ENCODE measurements around the gene VEZT.
"Not testable (repeated sequence)": the region's sequence is repeated elsewhere in the genome, so short reads cannot be mapped to it uniquely, and the experiment has no call there.

Gene VEZT

GRCh38 chr12:95237315-95237714 lies 19.7 kb downstream of the VEZT start:
- no peak overlapping the region for H3K4me3 ChIP-seq (ENCODE audit: low read length)
- no peak overlapping the region for H3K9ac ChIP-seq (ENCODE audit: low read length)
- no peak overlapping the region for H3K4ac ChIP-seq (ENCODE audit: low read depth, low read length)
- H3K4me1 ChIP-seq (ENCODE audit: control insufficient read depth, low read depth, low read length), result no peaks in the 10 kb centered on the region
- no peaks in the 10 kb centered on the region for H3K27me3 ChIP-seq (ENCODE audit: insufficient read depth, low read length, poor library complexity)
- H3K79me1 ChIP-seq (ENCODE audit: low read length), result peaks cover 6% of the 10 kb centered on the region
- H2BK15ac ChIP-seq (replicated peaks; ENCODE audit: low read depth), result no peak overlapping the region
- DNase-seq, result no peak
- no peaks in the 10 kb centered on the region for H3K36me3 ChIP-seq (ENCODE audit: control insufficient read depth, insufficient read depth, low read length)
- no peak overlapping the region for H3K18ac ChIP-seq (ENCODE audit: low read length)
- no peak overlapping the region for H2AK5ac ChIP-seq (ENCODE audit: low read length)
- H2BK120ac ChIP-seq (ENCODE audit: low read depth, low read length), result no peak overlapping the region
- H3K23ac ChIP-seq (ENCODE audit: low read length), result no peak overlapping the region
- H4K8ac ChIP-seq (ENCODE audit: low read depth, low read length), result peak overlapping the region; percentile 65
- no CpG with 5 or more reads among the region's 1 CpG for WGBS (ENCODE audit: extremely low coverage, insufficient coverage, low lambda C conversion rate)
- H4K5ac ChIP-seq (ENCODE audit: low read length), result no peak overlapping the region
- H3K27ac ChIP-seq (ENCODE audit: low read depth, low read length), result no peak overlapping the region
- no peak overlapping the region for H2BK5ac ChIP-seq (ENCODE audit: low read length)
- peaks cover 26% of the 10 kb centered on the region for H3K79me2 ChIP-seq (ENCODE audit: control insufficient read depth, insufficient read depth, low read length)
- H3K56ac ChIP-seq (ENCODE audit: low read length), result no peak overlapping the region
- H3K4me2 ChIP-seq (ENCODE audit: low read length), result no peak overlapping the region

GRCh38 chr12:95238150-95238549 lies 20.5 kb downstream of the VEZT start:
- H3K23ac ChIP-seq (ENCODE audit: low read length), result no peak overlapping the region
- H3K56ac ChIP-seq (ENCODE audit: low read length), result no peak overlapping the region
- no peak overlapping the region for H4K5ac ChIP-seq (ENCODE audit: low read length)
- H3K27me3 ChIP-seq (ENCODE audit: insufficient read depth, low read length, poor library complexity), result no peaks in the 10 kb centered on the region
- no peak overlapping the region for H3K9ac ChIP-seq (ENCODE audit: low read length)
- no peaks in the 10 kb centered on the region for H3K36me3 ChIP-seq (ENCODE audit: control insufficient read depth, insufficient read depth, low read length)
- H3K79me2 ChIP-seq (ENCODE audit: control insufficient read depth, insufficient read depth, low read length), result peaks cover 23% of the 10 kb centered on the region
- no peak overlapping the region for H2BK120ac ChIP-seq (ENCODE audit: low read depth, low read length)
- H2AK5ac ChIP-seq (ENCODE audit: low read length), result no peak overlapping the region
- H3K4me2 ChIP-seq (ENCODE audit: low read length), result no peak overlapping the region
- no peak overlapping the region for H2BK5ac ChIP-seq (ENCODE audit: low read length)
- no peaks in the 10 kb centered on the region for H3K4me1 ChIP-seq (ENCODE audit: control insufficient read depth, low read depth, low read length)
- H3K79me1 ChIP-seq (ENCODE audit: low read length), result peaks cover 7% of the 10 kb centered on the region
- H4K8ac ChIP-seq (ENCODE audit: low read depth, low read length), result no peak overlapping the region
- no peak overlapping the region for H3K18ac ChIP-seq (ENCODE audit: low read length)
- no peak for DNase-seq
- H3K27ac ChIP-seq (ENCODE audit: low read depth, low read length), result no peak overlapping the region
- H3K4me3 ChIP-seq (ENCODE audit: low read length), result no peak overlapping the region
- no peak overlapping the region for H2BK15ac ChIP-seq (replicated peaks; ENCODE audit: low read depth)
- no CpG with 5 or more reads among the region's 1 CpG for WGBS (ENCODE audit: extremely low coverage, insufficient coverage, low lambda C conversion rate)
- no peak overlapping the region for H3K4ac ChIP-seq (ENCODE audit: low read depth, low read length)

GRCh38 chr12:95239216-95239615 lies 21.6 kb downstream of the VEZT start:
- no peak overlapping the region for H3K18ac ChIP-seq (ENCODE audit: low read length)
- no peak overlapping the region for H3K23ac ChIP-seq (ENCODE audit: low read length)
- no peak overlapping the region for H2BK120ac ChIP-seq (ENCODE audit: low read depth, low read length)
- H3K27ac ChIP-seq (ENCODE audit: low read depth, low read length), result no peak overlapping the region
- H3K27me3 ChIP-seq (ENCODE audit: insufficient read depth, low read length, poor library complexity), result no peaks in the 10 kb centered on the region
- H3K56ac ChIP-seq (ENCODE audit: low read length), result no peak overlapping the region
- no peak overlapping the region for H4K8ac ChIP-seq (ENCODE audit: low read depth, low read length)
- H2BK15ac ChIP-seq (replicated peaks; ENCODE audit: low read depth), result no peak overlapping the region
- H3K9ac ChIP-seq (ENCODE audit: low read length), result no peak overlapping the region
- H3K4ac ChIP-seq (ENCODE audit: low read depth, low read length), result no peak overlapping the region
- no peak overlapping the region for H2AK5ac ChIP-seq (ENCODE audit: low read length)
- H3K4me2 ChIP-seq (ENCODE audit: low read length), result no peak overlapping the region
- H2BK5ac ChIP-seq (ENCODE audit: low read length), result no peak overlapping the region
- H4K5ac ChIP-seq (ENCODE audit: low read length), result no peak overlapping the region
- peaks cover 25% of the 10 kb centered on the region for H3K79me2 ChIP-seq (ENCODE audit: control insufficient read depth, insufficient read depth, low read length)
- no peaks in the 10 kb centered on the region for H3K36me3 ChIP-seq (ENCODE audit: control insufficient read depth, insufficient read depth, low read length)
- DNase-seq, result peak; percentile 36
- H3K4me3 ChIP-seq (ENCODE audit: low read length), result no peak overlapping the region
- H3K79me1 ChIP-seq (ENCODE audit: low read length), result peaks cover 10% of the 10 kb centered on the region
- no peaks in the 10 kb centered on the region for H3K4me1 ChIP-seq (ENCODE audit: control insufficient read depth, low read depth, low read length)

- H2BK120ac ChIP-seq (ENCODE audit: low read depth, low read length); H3K36me3 ChIP-seq (ENCODE audit: control insufficient read depth, insufficient read depth, low read length); H3K56ac ChIP-seq (ENCODE audit: low read length); H3K23ac ChIP-seq (ENCODE audit: low read length); H3K4me1 ChIP-seq (ENCODE audit: control insufficient read depth, low read depth, low read length); H2BK5ac ChIP-seq (ENCODE audit: low read length); H3K27me3 ChIP-seq (ENCODE audit: insufficient read depth, low read length, poor library complexity); H3K18ac ChIP-seq (ENCODE audit: low read length); H4K8ac ChIP-seq (ENCODE audit: low read depth, low read length); H2BK15ac ChIP-seq (replicated peaks; ENCODE audit: low read depth); H3K4me2 ChIP-seq (ENCODE audit: low read length); H3K4ac ChIP-seq (ENCODE audit: low read depth, low read length); H4K5ac ChIP-seq (ENCODE audit: low read length); H3K9ac ChIP-seq (ENCODE audit: low read length); H2AK5ac ChIP-seq (ENCODE audit: low read length); H3K27ac ChIP-seq (ENCODE audit: low read depth, low read length); DNase-seq; H3K79me1 ChIP-seq (ENCODE audit: low read length); H3K4me3 ChIP-seq (ENCODE audit: low read length): not testable (repeated sequence)
- H3K79me2 ChIP-seq (ENCODE audit: control insufficient read depth, insufficient read depth, low read length), result peaks cover 25% of the 10 kb centered on the region
- WGBS (ENCODE audit: extremely low coverage, insufficient coverage, low lambda C conversion rate), result no CpG with 5 or more reads among the region's 2 CpGs
Measured at GRCh38 chr12:95239835-95240234, 22.2 kb downstream of the VEZT start.

GRCh38 chr12:95240556-95240955 lies 22.9 kb downstream of the VEZT start:
- H3K56ac ChIP-seq (ENCODE audit: low read length), result no peak overlapping the region
- no CpG with 5 or more reads among the region's 2 CpGs for WGBS (ENCODE audit: extremely low coverage, insufficient coverage, low lambda C conversion rate)
- H3K4me3 ChIP-seq (ENCODE audit: low read length), result no peak overlapping the region
- H2BK120ac ChIP-seq (ENCODE audit: low read depth, low read length), result no peak overlapping the region
- no peak overlapping the region for H2AK5ac ChIP-seq (ENCODE audit: low read length)
- no peak for DNase-seq
- no peaks in the 10 kb centered on the region for H3K4me1 ChIP-seq (ENCODE audit: control insufficient read depth, low read depth, low read length)
- H3K23ac ChIP-seq (ENCODE audit: low read length), result no peak overlapping the region
- H4K8ac ChIP-seq (ENCODE audit: low read depth, low read length), result no peak overlapping the region
- H3K79me1 ChIP-seq (ENCODE audit: low read length), result peaks cover 10% of the 10 kb centered on the region
- no peak overlapping the region for H2BK15ac ChIP-seq (replicated peaks; ENCODE audit: low read depth)
- no peaks in the 10 kb centered on the region for H3K27me3 ChIP-seq (ENCODE audit: insufficient read depth, low read length, poor library complexity)
- no peak overlapping the region for H4K5ac ChIP-seq (ENCODE audit: low read length)
- H3K79me2 ChIP-seq (ENCODE audit: control insufficient read depth, insufficient read depth, low read length), result peaks cover 25% of the 10 kb centered on the region
- no peak overlapping the region for H3K4me2 ChIP-seq (ENCODE audit: low read length)
- no peak overlapping the region for H3K4ac ChIP-seq (ENCODE audit: low read depth, low read length)
- no peak overlapping the region for H2BK5ac ChIP-seq (ENCODE audit: low read length)
- no peak overlapping the region for H3K9ac ChIP-seq (ENCODE audit: low read length)
- no peak overlapping the region for H3K18ac ChIP-seq (ENCODE audit: low read length)
- H3K36me3 ChIP-seq (ENCODE audit: control insufficient read depth, insufficient read depth, low read length), result no peaks in the 10 kb centered on the region
- H3K27ac ChIP-seq (ENCODE audit: low read depth, low read length), result no peak overlapping the region

- no CpG with 5 or more reads among the region's 6 CpGs for WGBS (ENCODE audit: extremely low coverage, insufficient coverage, low lambda C conversion rate)
- DNase-seq, result peak; percentile 33
- not testable (repeated sequence) for H3K36me3 ChIP-seq (ENCODE audit: control insufficient read depth, insufficient read depth, low read length)
Measured at GRCh38 chr12:95241138-95241537, 23.5 kb downstream of the VEZT start.

More at GRCh38 chr12:95241138-95241537, 23.5 kb downstream of the VEZT start:
- not testable (repeated sequence) for H2BK15ac ChIP-seq (replicated peaks; ENCODE audit: low read depth); H3K27ac ChIP-seq (ENCODE audit: low read depth, low read length); H3K18ac ChIP-seq (ENCODE audit: low read length); H3K4me3 ChIP-seq (ENCODE audit: low read length); H3K9ac ChIP-seq (ENCODE audit: low read length); H4K8ac ChIP-seq (ENCODE audit: low read depth, low read length); H3K79me1 ChIP-seq (ENCODE audit: low read length); H2AK5ac ChIP-seq (ENCODE audit: low read length); H3K4me1 ChIP-seq (ENCODE audit: control insufficient read depth, low read depth, low read length); H4K5ac ChIP-seq (ENCODE audit: low read length); H2BK120ac ChIP-seq (ENCODE audit: low read depth, low read length); H3K23ac ChIP-seq (ENCODE audit: low read length); H3K4me2 ChIP-seq (ENCODE audit: low read length); H3K27me3 ChIP-seq (ENCODE audit: insufficient read depth, low read length, poor library complexity); H3K56ac ChIP-seq (ENCODE audit: low read length); H2BK5ac ChIP-seq (ENCODE audit: low read length); H3K4ac ChIP-seq (ENCODE audit: low read depth, low read length)
- peaks cover 25% of the 10 kb centered on the region for H3K79me2 ChIP-seq (ENCODE audit: control insufficient read depth, insufficient read depth, low read length)
